HG02938 (cell line): Measurements from ENCODE around the gene FTO.

Experiments
- ATAC-seq: cut with Tn5 transposase; IDR thresholded peaks from one replicate; pipeline ENCODE4 v1.9.1; 2021; ENCODE audit warnings: mild to moderate bottlenecking, moderate library complexity; ENCODE audit not compliant: unreplicated experiment

Gene FTO

DNA sequence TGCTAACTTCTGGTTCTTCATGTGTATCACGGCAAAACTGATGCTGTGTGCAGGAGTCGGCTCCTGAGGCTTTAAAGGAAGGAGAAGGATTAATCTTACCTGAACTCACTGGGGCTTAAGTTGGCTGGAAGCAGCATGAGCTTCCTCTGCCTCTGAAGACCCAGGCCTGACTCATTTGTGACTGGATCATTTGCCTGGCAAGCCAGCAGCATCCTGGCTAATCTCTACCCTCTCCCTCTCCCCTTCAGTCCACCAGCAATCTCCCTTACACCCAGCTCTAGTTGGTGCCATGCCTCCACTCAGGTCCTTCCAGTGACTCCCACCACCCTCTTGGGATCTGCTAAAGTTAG is 432.3 kb downstream of the FTO start:
- ATAC-seq = no peak

GRCh38 chr16:54140057-54140787 is 436.3 kb downstream of the FTO start:
- no peak for ATAC-seq

DNA sequence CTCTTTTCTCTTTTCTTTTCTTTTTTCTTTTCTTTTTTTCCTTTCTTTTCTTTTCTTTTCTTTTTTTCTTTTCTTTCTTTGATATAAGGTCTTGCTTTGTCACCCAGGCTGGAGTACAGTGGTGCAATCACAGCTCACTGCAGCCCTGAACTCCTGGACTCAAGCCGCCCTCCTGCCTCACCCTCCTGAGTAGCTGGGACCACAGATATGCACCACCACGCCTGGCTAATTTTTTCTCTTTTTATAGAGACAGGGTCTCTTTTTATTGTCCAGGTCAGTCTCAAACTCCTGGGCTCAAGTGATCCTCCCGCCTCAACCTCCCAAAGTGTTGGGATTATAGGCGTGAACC is 436.8 kb downstream of the FTO start:
- ATAC-seq = no peak

DNA sequence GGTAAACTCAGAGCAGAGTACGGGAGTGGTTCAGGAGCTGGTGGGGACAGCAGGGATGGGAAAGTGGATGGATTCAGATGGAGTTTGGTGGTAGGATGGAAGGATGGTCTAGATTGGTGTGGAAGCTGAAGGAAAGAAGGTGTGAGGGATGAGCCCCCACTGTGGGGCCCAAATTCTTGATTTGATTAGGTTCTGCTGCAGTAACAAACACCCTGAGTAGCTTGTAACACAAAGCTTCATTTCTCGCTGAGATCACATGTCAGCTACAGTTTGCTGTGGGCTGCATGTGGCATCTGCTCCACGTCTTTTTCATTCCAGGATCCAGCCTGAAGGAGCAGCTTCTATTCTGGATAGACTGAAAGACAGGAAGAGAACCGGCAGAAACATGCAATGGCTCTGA is 438.8 kb downstream of the FTO start:
- no peak for ATAC-seq

- ATAC-seq = no peak
These were observed 439.5 kb downstream of the FTO start for GRCh38 chr16:54143410-54143809.

- ATAC-seq = no peak
These were observed 440.1 kb downstream of the FTO start for GRCh38 chr16:54143934-54144571.

- ATAC-seq = no peak
These were observed 440.6 kb downstream of the FTO start for GRCh38 chr16:54144572-54144947.

GRCh38 chr16:54145881-54146280 is 441.9 kb downstream of the FTO start:
- no peak for ATAC-seq

DNA sequence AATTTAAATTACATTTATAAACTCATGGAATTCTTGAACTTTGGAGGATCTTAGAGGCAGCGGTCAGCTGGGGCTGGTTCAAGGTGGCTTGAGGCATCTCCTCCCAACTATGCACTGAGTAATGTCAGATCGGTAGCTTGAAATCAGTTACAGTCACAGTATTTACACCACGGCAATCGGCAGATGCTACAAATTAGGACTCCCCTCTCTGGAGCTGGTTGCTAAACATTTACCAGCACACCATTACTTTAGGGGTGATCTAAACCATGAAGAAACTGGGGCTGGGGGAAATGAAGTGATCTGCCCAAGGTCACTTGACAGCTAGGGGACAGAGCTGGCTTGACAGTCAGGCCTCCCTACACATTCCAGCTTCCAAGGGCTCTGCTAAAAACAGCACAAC is 445.0 kb downstream of the FTO start:
- no peak for ATAC-seq

DNA sequence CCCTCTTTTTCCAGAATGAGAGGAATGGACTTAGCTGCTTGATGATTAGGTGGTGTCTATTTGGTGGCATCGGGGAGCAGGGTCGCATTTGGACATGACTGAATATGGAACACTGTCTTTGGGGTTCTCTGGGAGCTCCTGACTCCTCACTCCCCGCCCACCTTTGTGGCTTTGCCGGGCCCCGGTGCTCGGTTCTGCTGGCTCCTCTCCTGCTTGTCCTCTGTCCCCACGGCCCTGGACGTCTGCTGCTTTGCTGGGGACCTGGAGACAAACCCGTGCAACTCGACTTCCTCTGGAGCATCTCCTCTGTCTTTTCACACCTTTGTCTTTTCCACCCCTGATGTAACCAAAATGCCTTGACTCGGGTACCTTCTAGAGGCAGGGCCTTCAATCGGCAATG is 446.9 kb downstream of the FTO start:
- no peak for ATAC-seq

DNA sequence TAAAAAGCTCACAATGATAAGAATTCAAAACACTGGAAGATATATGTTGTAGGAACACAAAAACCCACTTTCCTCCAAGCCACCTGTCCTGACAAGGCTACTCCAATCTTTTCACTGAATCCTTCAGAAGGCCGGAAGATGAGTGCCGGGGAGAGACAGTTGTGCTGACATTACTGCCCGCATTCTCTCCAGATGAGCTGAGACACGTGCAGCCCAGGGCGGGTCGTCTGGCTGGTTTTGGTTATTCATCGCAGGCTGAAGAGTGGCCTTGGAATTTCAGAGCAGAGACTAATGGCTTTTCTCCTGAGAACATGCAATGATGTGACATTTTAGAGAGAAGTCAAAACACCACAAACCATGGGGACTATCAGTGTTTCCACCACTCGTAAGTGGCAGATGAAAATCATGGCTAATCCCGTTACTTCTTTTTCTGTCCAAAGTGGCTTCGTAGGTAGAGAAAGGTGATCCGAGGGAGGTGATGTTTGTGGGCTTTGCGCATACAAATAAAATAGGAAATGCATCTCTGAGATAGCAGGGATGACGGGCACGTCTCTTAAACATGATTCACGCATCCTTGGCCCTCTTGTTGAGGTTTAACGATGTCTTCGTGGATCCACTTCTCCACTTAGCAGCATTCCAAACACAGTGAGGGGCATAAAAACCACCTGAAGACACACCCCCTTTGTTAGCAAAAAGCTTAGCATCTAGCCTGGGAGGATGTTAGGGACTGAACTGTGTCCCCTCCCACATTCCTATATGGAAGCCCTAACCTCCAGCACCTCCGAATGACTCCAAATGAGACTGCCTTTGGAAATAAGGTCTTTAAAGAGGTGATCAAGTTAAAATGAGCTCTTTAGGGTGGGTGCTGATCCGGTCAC is 448.6 kb downstream of the FTO start:
- no peak for ATAC-seq

DNA sequence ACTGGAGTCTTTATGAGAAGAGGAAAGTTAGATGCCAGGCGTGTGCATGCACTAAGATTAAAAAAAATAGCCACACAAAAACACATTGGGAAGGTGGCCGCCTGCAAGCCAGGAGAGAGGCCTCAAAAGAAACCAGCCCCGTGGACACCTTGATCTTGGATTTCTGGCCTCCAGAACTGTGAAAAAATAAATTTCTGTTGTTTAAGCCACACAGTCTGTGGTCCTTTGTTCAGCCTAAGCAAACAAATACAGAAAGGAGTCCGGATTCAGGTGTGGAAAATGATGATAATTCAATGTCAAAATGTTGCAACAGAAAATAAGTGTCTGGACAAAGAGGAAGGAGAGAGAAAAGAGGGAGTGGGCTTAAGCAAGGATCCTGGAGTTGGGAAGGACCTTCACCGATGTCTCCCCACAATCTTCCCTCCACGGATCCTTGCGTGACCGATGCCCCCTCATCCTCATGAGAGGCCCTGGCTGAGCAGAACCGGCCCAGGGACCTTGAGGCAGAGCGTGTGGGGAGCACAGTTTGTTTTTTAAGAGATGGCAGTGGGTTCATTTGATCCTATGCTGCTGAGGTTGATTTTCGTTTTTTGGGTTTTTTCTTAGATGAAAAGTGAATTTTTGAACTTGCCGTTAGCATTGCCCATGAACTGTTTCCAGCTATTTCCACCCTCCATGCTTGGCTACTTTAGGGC is 449.4 kb downstream of the FTO start:
- no peak for ATAC-seq

DNA sequence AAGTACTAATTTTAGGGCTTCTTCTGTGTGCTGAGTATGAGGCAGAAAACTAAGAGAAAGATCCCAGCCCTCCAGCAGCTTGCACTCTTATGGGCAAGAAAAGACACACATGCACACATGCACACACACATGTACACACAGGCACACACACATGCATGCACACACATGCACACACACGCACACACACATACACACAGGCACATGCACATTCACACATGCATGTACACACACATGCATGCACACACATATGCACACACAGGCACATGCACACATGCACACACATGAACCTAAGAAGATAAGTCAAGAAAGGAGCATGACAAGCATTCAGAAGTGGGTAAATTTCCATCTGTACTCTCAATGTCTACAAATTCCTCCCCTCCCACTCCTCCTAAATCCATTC is 452.4 kb downstream of the FTO start:
- ATAC-seq = no peak

GRCh38 chr16:54158986-54159385 is 455.0 kb downstream of the FTO start:
- no peak for ATAC-seq

- ATAC-seq = no peak
These were observed 455.6 kb downstream of the FTO start for GRCh38 chr16:54159490-54160080.

DNA sequence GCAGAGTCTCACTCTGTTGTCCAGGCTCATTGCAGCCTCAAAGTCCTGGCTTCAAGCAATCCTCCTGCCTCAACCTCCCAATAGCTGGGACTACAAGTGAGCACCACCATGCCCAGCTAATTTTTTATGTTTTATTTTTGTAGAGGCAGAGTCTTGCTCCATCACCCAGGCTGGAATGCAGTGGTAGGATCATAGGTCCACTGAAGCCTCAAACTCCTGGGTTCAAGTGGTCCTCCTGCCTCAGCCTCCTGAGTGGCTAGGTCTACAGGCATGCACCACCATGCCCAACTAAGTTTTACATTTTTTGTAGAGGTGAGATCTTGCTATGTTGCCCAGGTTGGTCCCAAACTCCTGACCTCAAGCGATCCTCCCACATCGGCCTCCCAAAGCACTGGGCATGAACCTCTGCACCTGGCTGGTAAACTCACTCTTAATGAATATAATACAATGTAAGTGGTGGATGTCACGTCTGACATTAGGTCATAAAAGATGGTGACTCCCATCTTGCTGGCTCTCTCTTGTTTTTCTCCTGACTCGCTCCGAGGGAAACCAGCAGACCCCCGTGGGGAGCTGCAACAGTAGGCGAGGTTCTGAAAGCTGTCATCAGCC is 456.4 kb downstream of the FTO start:
- no peak for ATAC-seq

DNA sequence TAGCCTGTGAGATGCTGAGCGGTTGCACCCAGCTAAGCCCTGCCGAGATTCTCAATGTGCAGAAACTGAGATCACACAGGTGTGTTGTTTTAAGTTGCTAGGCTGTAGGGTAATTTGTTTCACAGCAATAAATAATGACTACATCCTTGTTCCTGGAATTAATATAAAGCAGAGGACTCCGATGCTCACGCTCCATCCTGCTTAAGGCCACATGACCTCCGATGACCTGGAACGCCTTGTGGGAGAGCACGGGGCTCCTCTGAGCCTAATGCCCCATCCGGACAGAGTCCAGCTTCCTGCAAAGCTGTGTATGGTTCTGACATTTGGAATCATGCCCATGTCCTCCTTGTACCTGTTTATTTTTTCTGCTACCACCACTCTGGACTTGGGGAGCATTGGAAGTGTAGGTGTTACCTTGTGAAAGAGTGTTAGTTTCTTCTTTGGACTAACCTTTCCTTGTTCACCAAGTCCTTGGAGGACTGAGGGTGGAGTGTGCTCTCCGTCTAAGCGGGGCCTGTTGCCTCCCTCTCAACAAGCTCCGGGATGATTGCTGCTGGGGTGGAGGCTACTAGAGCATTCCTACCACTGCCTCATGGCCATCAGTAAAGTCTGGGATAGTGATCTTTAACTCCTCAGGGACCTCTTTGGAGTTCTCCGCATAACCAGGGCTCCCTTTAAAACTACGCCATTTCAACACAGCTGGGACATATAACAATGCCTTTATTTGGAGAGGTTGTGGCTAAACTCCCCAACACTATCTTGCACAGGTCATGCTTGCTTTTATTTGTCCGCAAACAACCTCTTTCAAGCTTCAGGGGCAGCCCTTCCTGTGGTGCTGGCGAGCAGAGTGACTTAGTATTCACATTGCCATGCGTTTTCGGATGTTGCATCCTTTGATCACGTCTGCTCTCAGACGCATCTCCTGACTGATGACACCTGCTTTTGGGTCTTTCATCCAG is 457.3 kb downstream of the FTO start:
- no peak for ATAC-seq

- no peak for ATAC-seq
These were observed 459.4 kb downstream of the FTO start for GRCh38 chr16:54163197-54163843.

- no peak for ATAC-seq
These were observed 460.8 kb downstream of the FTO start for GRCh38 chr16:54164789-54165173.
